Ishikawa (cell line): ENCODE data around the gene TIMM44.

Experiments
- CREB1 ChIP-seq: IDR thresholded peaks from 2 replicates; pipeline ENCODE4 v1.6.1; 2012; ENCODE audit warnings: low read depth
- EGR1 ChIP-seq: IDR thresholded peaks from 2 replicates; pipeline ENCODE4 v1.6.1; 2012
- FOXM1 ChIP-seq: IDR thresholded peaks from 2 replicates; pipeline ENCODE4 v1.6.1; 2012; ENCODE audit warnings: low read depth, borderline replicate concordance
- MAX ChIP-seq: IDR thresholded peaks from 2 replicates; pipeline ENCODE4 v1.6.1; 2012
- REST ChIP-seq: IDR thresholded peaks from 2 replicates; pipeline ENCODE4 v1.6.1; 2012; ENCODE audit warnings: low read depth, mild to moderate bottlenecking
- TAF1 ChIP-seq: IDR thresholded peaks from 2 replicates; pipeline ENCODE4 v1.6.1; 2012; ENCODE audit warnings: low read depth, mild to moderate bottlenecking
- TCF12 ChIP-seq: IDR thresholded peaks from 2 replicates; pipeline ENCODE4 v1.6.1; 2012; ENCODE audit warnings: low read depth
- TEAD4 ChIP-seq: IDR thresholded peaks from 2 replicates; pipeline ENCODE4 v1.6.1; 2012
- USF1 ChIP-seq: IDR thresholded peaks from 2 replicates; pipeline ENCODE4 v1.6.1; 2012

GRCh38 chr19:7908078-7908699 is 35.3 kb downstream of the TIMM44 start:
- TF ChIP-seq TCF12 (no peak), USF1 (no peak), MAX (no peak), TEAD4 (no peak), EGR1 (no peak), TAF1 (no peak), REST (no peak), FOXM1 (no peak), CREB1 (no peak)
